GM18511 (cell line): ENCODE results near the gene CCDC74B.
"Not testable (repeated sequence)": the region's sequence is repeated elsewhere in the genome, so short reads cannot be mapped to it uniquely, and the experiment has no call there.

Experiments
- ATAC-seq: cut with Tn5 transposase; IDR thresholded peaks from one replicate; pipeline ENCODE4 v1.9.1; 2021; ENCODE audit warnings: mild to moderate bottlenecking, moderate library complexity; ENCODE audit not compliant: unreplicated experiment

The CCDC74B gene

GRCh38 chr2:130102597-130103363 lies 42.1 kb downstream of the CCDC74B start:
- not testable (repeated sequence) for ATAC-seq
